ENCODE results near the gene TP53AIP1.
"Not testable (repeated sequence)": the region's sequence is repeated elsewhere in the genome, so short reads cannot be mapped to it uniquely, and the experiment has no call there.

TP53AIP1 gene

GRCh38 chr11:128921793-128922192 lies 20.9 kb downstream of the TP53AIP1 start:
- H3K36me3 ChIP-seq (ENCODE audit: control insufficient read depth, insufficient read depth, low read length): no peaks in the 10 kb centered on the region
- no peak for TF ChIP-seq CTCF (IDR thresholded peaks at IDR 0.05; ENCODE audit: insufficient read depth, low read length, poor library complexity, severe bottlenecking)
- H3K27me3 ChIP-seq (replicated peaks; ENCODE audit: control insufficient read depth, insufficient read depth, low read length): no peaks in the 10 kb centered on the region
- H3K4me3 ChIP-seq (replicated peaks; ENCODE audit: low read depth, low read length): no peak overlapping the region
- DNase-seq (ENCODE audit: extremely low read depth, insufficient read length): no peak

DNA sequence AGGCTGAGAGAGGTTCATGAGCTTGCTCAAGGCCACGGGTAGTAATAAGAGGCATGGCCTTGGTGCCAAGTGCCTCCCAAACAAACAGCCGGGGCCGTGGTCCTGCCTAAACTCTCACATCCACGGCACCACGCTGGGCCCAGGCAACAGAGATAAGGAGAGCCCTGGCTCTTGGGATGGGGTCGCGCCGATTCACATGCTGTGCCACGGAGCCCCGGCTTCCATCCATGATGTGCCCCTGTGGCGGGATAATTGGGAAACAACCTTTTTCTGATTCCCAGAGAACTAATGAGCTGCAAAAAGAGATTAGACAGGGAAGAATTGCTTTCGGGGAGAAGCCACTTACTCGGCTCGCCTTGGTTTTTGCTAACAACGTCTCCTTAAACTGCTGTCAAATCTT lies 22.0 kb downstream of the TP53AIP1 start:
- H3K4me3 ChIP-seq (replicated peaks; ENCODE audit: low read depth, low read length): no peak overlapping the region
- H3K27me3 ChIP-seq (replicated peaks; ENCODE audit: control insufficient read depth, insufficient read depth, low read length): no peaks in the 10 kb centered on the region
- TF ChIP-seq CTCF (IDR thresholded peaks at IDR 0.05; ENCODE audit: insufficient read depth, low read length, poor library complexity, severe bottlenecking): no peak
- H3K36me3 ChIP-seq (ENCODE audit: control insufficient read depth, insufficient read depth, low read length): no peaks in the 10 kb centered on the region
- DNase-seq (ENCODE audit: extremely low read depth, insufficient read length): no peak

- not testable (repeated sequence) for DNase-seq (ENCODE audit: extremely low read depth, insufficient read length); H3K4me3 ChIP-seq (replicated peaks; ENCODE audit: low read depth, low read length); H3K36me3 ChIP-seq (ENCODE audit: control insufficient read depth, insufficient read depth, low read length); H3K27me3 ChIP-seq (replicated peaks; ENCODE audit: control insufficient read depth, insufficient read depth, low read length)
Measured at GRCh38 chr11:128919635-128920034, 23.0 kb downstream of the TP53AIP1 start.

- Histone ChIP-seq H3K27me3 (replicated peaks; ENCODE audit: control insufficient read depth, insufficient read depth, low read length) (no peaks in the 10 kb centered on the region), H3K4me3 (replicated peaks; ENCODE audit: low read depth, low read length) (no peak overlapping the region), H3K36me3 (ENCODE audit: control insufficient read depth, insufficient read depth, low read length) (no peaks in the 10 kb centered on the region)
- no peak for DNase-seq (ENCODE audit: extremely low read depth, insufficient read length)
- TF ChIP-seq CTCF (IDR thresholded peaks at IDR 0.05; ENCODE audit: insufficient read depth, low read length, poor library complexity, severe bottlenecking): no peak
Measured at GRCh38 chr11:128919216-128919615, 23.5 kb downstream of the TP53AIP1 start.

GRCh38 chr11:128917144-128917724 lies 25.4 kb downstream of the TP53AIP1 start:
- Histone ChIP-seq H3K4me3 (replicated peaks; ENCODE audit: low read depth, low read length) (no peak overlapping the region), H3K27me3 (replicated peaks; ENCODE audit: control insufficient read depth, insufficient read depth, low read length) (no peaks in the 10 kb centered on the region), H3K36me3 (ENCODE audit: control insufficient read depth, insufficient read depth, low read length) (no peaks in the 10 kb centered on the region)
- DNase-seq (ENCODE audit: extremely low read depth, insufficient read length): no peak
- TF ChIP-seq CTCF (IDR thresholded peaks at IDR 0.05; ENCODE audit: insufficient read depth, low read length, poor library complexity, severe bottlenecking): no peak

DNA sequence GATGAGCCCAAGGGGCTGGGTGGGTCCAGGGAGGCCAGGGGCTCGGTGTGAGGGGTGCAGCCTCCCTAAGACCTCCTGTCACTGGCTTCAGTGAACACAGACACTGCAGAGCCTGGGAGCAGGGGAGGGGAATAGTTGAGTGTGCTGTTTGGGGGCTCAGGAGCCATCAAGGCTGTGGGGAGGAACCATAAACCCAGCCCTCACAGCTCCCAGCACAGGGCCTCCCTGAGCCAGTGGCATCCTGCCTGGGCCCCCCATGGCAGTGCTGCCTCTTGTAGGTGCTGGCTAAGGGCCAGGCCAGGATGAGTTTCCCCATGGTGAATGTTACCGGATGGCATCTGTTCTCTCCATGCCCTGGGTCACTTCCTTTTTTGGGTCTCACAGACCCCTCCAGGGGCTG lies 26.0 kb downstream of the TP53AIP1 start:
- H3K4me3 ChIP-seq (replicated peaks; ENCODE audit: low read depth, low read length): no peak overlapping the region

More for the DNA sequence above, 26.0 kb downstream of the TP53AIP1 start:
- no peaks in the 10 kb centered on the region for H3K27me3 ChIP-seq (replicated peaks; ENCODE audit: control insufficient read depth, insufficient read depth, low read length)
- no peak for TF ChIP-seq CTCF (IDR thresholded peaks at IDR 0.05; ENCODE audit: insufficient read depth, low read length, poor library complexity, severe bottlenecking)
- no peak for DNase-seq (ENCODE audit: extremely low read depth, insufficient read length)
- H3K36me3 ChIP-seq (ENCODE audit: control insufficient read depth, insufficient read depth, low read length): no peaks in the 10 kb centered on the region
